ENCODE data around the gene HS6ST2.

DNA sequence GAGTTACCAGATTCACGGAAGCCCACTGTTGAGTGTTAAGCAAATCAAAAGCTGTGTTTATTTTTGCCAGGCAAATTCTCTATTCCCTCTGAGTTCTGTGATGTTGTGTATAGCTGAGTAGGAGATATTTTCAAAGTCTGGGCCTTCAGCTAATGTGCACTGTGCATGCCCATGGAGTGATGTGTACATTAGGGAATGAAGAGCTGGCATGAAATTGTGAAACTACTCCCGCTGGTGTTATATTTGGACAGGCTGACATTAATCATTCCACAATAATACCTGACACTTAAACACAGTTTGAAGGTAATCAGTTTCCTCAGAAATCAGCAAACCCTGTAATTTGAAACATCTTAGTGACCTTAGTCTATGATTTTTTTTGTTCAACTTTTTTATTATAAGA is 381.5 kb downstream of the HS6ST2 start:
- no peak for TF ChIP-seq POLR2A (IDR thresholded peaks at IDR 0.05; ENCODE audit: low read depth, low read length)
- TF ChIP-seq POLR2AphosphoS5 (IDR thresholded peaks at IDR 0.05; ENCODE audit: low read depth, low read length), result no peak

Measured in GM12892 (cell line).